OCI-LY1 (cell line): ENCODE results near the gene ABLIM3.

Experiments used
- CTCF ChIP-seq: fragments of 200-600 bp; sonication (generic), shearing (Covaris generic); IDR thresholded peaks from 2 replicates; pipeline ENCODE4 v1.5.1; 2017; ENCODE audit warnings: mild to moderate bottlenecking, antibody characterized with exemption, low read length, moderate library complexity, mixed read lengths
- EZH2 ChIP-seq: fragments of 200-600 bp; sonication (generic), shearing (Covaris generic); IDR thresholded peaks from 2 replicates; pipeline ENCODE4 v1.8.0; 2017; ENCODE audit warnings: borderline replicate concordance, mixed run types, mild to moderate bottlenecking, antibody characterized with exemption, low read length, moderate library complexity, mixed read lengths

GRCh38 chr5:149289301-149289700, 148.0 kb downstream of the ABLIM3 start:
- TF ChIP-seq EZH2 (no peak), CTCF (no peak)
